Upper lobe of left lung (tissue), 6 donors: ENCODE results near the gene CHD5. TPM values are rescaled to one million over a fixed set of nuclear protein-coding genes. Genes with fewer than 3 reads are reported as not detected.

Experiments used
- ATAC-seq, 2 donors: fragments of 200-7000 bp; cut with Tn5 transposase; one replicate each; pipeline ENCODE4 v1.9.1; 2022; ENCODE audit warnings: mild to moderate bottlenecking in 2 of 2, moderate library complexity in 2 of 2; ENCODE audit not compliant: low FRiP score in 2 of 2
- DNase-seq, 2 donors: peaks; one replicate each; pipeline ENCODE4 v3.0.0-alpha.2; 2019 to 2020
- H3K27ac ChIP-seq, 4 donors: fragments of 200-600 bp; sonication (generic); one replicate each; pipeline ENCODE4 v1.5.1; 2016 to 2019
- H3K27me3 ChIP-seq, 4 donors: fragments of 200-600 bp; sonication (generic); one replicate each; pipeline ENCODE4 v1.5.1; 2017 to 2019
- H3K36me3 ChIP-seq, 4 donors: fragments of 200-600 bp; sonication (generic); one replicate each; pipeline ENCODE4 v1.5.1; 2016 to 2019
- H3K4me1 ChIP-seq, 4 donors: fragments of 200-600 bp; sonication (generic); one replicate each; pipeline ENCODE4 v1.5.1; 2018 to 2019
- H3K4me3 ChIP-seq, 4 donors: fragments of 200-600 bp; sonication (generic); one replicate each; pipeline ENCODE4 v1.5.1; 2017 to 2019; ENCODE audit warnings: mild to moderate bottlenecking in 2 of 4, moderate library complexity in 1 of 4
- H3K9me3 ChIP-seq, 4 donors: fragments of 200-600 bp; sonication (generic); one replicate each; pipeline ENCODE4 v1.5.1; 2018 to 2019
- EP300 ChIP-seq, 4 donors: sonication (generic); formaldehyde crosslinking; IDR thresholded peaks; one replicate each; pipeline ENCODE4 v1.5.1; 2017; ENCODE audit warnings: antibody characterized with exemption in 4 of 4, control low read depth in 2 of 4
- POLR2A ChIP-seq, 4 donors: fragments of 450-650 bp; IDR thresholded peaks; one replicate each; pipeline ENCODE4 v1.5.1; 2016 to 2017; ENCODE audit warnings: antibody characterized with exemption in 4 of 4, mild to moderate bottlenecking in 2 of 4
- POLR2AphosphoS5 ChIP-seq, 2 donors: sonication (generic); formaldehyde crosslinking; IDR thresholded peaks; one replicate each; pipeline ENCODE4 v1.5.1; 2017; ENCODE audit warnings: antibody characterized with exemption in 2 of 2
- WGBS, 2 donors: methylation state at CpG; one replicate each; pipeline ENCODE4 v1.1.5; 2017 to 2018; 5-methylcytosine and 5-hydroxymethylcytosine counted together
- total RNA-seq, 6 donors: library from RNA; depleted of rRNA in 4 of 6; stranded (reverse); fragments of >200 nt in 4 of 6; gene quantifications; one replicate each; pipeline versions ENCODE4 v1.1.0 to v1.2.1, GENCODE V29; 2016 to 2021
- TF ChIP-seq, protein P1 (sequence below), 6 experiments: fragments of 450-650 bp in 4 of 6; fragments of 200-600 bp in 2 of 6; sonication (generic) in 2 of 6; IDR thresholded peaks; one replicate each; pipeline ENCODE4 v1.5.1; 2016 to 2019; ENCODE audit warnings: antibody characterized with exemption in 6 of 6
- donor health status: DM: no; HTN: no; CAD: no; lungs with moderate emphysema.
- donor health status: DM: no; HTN: yes; CAD: no; lungs with severe emphysema.

Gene CHD5
- total RNA-seq, 6 donors from 2014 or later, result 0.14 to 1.3 (median 0.25) TPM

DNA sequence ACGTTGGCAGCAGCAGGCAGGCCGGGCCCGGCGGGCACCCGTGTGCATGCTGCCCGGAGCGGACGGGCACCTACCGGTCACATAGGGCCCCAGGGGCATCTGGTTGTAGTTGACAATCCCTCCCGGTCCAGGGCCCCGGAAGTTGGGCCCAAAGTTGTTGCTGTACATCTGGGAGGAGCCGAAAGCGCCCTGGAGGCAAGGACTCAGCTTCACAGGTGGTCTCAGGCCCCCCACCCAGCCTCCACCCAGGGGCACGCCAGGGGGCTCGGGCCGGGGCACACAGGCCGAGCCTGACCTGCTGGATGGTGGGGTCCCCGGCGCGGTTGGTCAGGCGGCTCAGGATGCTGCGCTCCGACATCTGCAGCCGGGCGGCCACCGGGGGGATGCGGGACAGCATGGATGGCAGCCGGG, 73.8 kb downstream of the CHD5 start:
- Histone ChIP-seq H3K9me3 (no peaks in the 10 kb centered on the region), H3K4me1 (no peaks in the 10 kb centered on the region), H3K27me3 (no peaks in the 10 kb centered on the region), H3K4me3 (no peak overlapping the region), H3K27ac (no peak overlapping the region), H3K36me3 (no peaks in the 10 kb centered on the region)
- DNase-seq (peak in 1 of 2 donors; percentile 79), ATAC-seq (no peak)
- no peak for TF ChIP-seq EP300 (IDR thresholded peaks at IDR 0.05)
- TF ChIP-seq POLR2A (IDR thresholded peaks at IDR 0.05), result no peak
- TF ChIP-seq, protein P1, sequence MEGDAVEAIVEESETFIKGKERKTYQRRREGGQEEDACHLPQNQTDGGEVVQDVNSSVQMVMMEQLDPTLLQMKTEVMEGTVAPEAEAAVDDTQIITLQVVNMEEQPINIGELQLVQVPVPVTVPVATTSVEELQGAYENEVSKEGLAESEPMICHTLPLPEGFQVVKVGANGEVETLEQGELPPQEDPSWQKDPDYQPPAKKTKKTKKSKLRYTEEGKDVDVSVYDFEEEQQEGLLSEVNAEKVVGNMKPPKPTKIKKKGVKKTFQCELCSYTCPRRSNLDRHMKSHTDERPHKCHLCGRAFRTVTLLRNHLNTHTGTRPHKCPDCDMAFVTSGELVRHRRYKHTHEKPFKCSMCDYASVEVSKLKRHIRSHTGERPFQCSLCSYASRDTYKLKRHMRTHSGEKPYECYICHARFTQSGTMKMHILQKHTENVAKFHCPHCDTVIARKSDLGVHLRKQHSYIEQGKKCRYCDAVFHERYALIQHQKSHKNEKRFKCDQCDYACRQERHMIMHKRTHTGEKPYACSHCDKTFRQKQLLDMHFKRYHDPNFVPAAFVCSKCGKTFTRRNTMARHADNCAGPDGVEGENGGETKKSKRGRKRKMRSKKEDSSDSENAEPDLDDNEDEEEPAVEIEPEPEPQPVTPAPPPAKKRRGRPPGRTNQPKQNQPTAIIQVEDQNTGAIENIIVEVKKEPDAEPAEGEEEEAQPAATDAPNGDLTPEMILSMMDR (IDR thresholded peaks at IDR 0.05), result no peak
- TF ChIP-seq POLR2AphosphoS5 (IDR thresholded peaks at IDR 0.05), result no peak
- WGBS, 2 donors, result 90 to 91% methylated on average over 2 to 28 of the region's 28 CpGs

DNA sequence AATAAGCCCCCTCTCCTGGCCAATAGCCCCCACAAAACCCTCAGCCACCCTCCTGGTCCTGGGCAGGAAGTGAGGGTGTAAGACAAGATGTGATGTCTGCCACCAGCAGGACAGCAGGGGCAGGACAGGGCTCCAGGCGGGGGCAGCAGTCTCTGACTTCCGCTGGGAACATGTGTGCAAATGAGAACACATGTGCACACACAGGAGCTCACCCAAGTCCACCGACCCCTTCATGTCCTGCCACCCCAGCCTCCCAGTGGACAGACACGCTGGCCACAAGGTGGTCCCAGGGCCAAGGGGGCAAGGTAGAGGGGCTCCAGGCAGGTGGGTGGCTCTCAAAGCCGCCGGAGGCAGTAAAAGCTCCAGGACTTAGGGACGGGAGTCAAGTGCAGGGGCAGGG, 74.4 kb downstream of the CHD5 start:
- Histone ChIP-seq H3K27me3 (no peaks in the 10 kb centered on the region), H3K4me3 (no peak overlapping the region), H3K4me1 (no peaks in the 10 kb centered on the region), H3K36me3 (no peaks in the 10 kb centered on the region), H3K27ac (no peak overlapping the region), H3K9me3 (no peaks in the 10 kb centered on the region)
- 59 to 86% methylated on average over 3 to 7 of the region's 7 CpGs for WGBS, 2 donors
- ATAC-seq (no peak), DNase-seq (peak in 1 of 2 donors; percentile 45)
- TF ChIP-seq, protein P1 (IDR thresholded peaks at IDR 0.05), result no peak
- TF ChIP-seq POLR2A (IDR thresholded peaks at IDR 0.05) (no peak), POLR2AphosphoS5 (IDR thresholded peaks at IDR 0.05) (no peak), EP300 (IDR thresholded peaks at IDR 0.05) (no peak)

DNA sequence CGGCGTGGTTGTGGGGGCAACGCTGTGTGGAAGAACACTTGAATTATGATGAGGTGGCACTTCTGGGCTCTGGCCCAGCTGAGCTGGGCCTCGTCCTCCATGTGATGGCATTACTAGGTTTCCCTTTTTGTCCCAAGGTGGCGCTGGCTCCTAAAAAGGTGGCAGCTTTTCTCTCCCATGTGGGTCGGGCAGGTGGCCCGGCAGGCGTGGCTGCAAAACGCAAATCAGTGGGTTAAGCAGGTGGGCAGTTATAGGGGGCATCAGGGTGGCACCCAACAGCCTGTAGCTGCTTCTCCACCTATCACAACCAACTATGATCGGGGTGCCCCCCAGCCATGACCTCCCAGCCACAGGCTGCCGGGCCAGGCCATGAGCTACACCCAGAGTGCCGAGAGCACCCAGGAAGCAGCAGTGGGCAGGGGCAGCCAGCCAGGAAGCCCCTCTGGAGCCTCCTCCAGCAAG, 74.9 kb downstream of the CHD5 start:
- Histone ChIP-seq H3K9me3 (no peaks in the 10 kb centered on the region), H3K27ac (no peak overlapping the region), H3K36me3 (no peaks in the 10 kb centered on the region), H3K27me3 (no peaks in the 10 kb centered on the region), H3K4me1 (no peaks in the 10 kb centered on the region), H3K4me3 (no peak overlapping the region)
- no peak for ATAC-seq
- no peak for TF ChIP-seq POLR2AphosphoS5 (IDR thresholded peaks at IDR 0.05)
- TF ChIP-seq, protein P1 (IDR thresholded peaks at IDR 0.05), result no peak
- TF ChIP-seq EP300 (IDR thresholded peaks at IDR 0.05), result no peak
- TF ChIP-seq POLR2A (IDR thresholded peaks at IDR 0.05), result no peak
- DNase-seq, result peak in 1 of 2 donors; percentile 56
- 59 to 71% methylated on average over 8 to 12 of the region's 12 CpGs for WGBS, 2 donors

DNA sequence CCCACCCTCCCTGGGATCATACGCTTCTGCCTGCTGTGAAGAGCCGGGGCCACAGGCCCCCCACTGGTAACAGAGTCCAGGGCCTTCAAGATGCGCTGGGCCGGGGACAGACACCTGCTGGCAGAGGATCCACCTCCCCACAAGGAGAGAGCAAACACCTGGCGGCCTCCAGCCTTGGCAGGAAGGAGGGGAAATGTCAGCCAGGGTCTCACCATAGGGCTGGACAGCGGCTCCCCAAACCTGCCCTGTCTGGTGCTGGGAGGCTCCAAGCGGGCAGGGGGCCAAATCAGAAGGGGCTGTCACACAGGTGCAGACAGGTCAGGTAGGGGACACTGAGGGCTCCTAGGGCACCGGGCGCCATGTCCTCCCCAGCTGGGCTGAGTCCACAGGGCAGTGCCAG, 75.5 kb downstream of the CHD5 start:
- ATAC-seq (no peak), DNase-seq (peak in 1 of 2 donors; percentile 45)
- no peak for TF ChIP-seq POLR2AphosphoS5 (IDR thresholded peaks at IDR 0.05)
- no peak for TF ChIP-seq POLR2A (IDR thresholded peaks at IDR 0.05)
- TF ChIP-seq EP300 (IDR thresholded peaks at IDR 0.05), result no peak
- TF ChIP-seq, protein P1 (IDR thresholded peaks at IDR 0.05), result no peak
- WGBS, 2 donors, result 83 to 88% methylated on average over 2 to 4 of the region's 9 CpGs
- Histone ChIP-seq H3K9me3 (no peaks in the 10 kb centered on the region), H3K4me1 (no peaks in the 10 kb centered on the region), H3K36me3 (no peaks in the 10 kb centered on the region), H3K27me3 (no peaks in the 10 kb centered on the region), H3K4me3 (no peak overlapping the region), H3K27ac (no peak overlapping the region)

DNA sequence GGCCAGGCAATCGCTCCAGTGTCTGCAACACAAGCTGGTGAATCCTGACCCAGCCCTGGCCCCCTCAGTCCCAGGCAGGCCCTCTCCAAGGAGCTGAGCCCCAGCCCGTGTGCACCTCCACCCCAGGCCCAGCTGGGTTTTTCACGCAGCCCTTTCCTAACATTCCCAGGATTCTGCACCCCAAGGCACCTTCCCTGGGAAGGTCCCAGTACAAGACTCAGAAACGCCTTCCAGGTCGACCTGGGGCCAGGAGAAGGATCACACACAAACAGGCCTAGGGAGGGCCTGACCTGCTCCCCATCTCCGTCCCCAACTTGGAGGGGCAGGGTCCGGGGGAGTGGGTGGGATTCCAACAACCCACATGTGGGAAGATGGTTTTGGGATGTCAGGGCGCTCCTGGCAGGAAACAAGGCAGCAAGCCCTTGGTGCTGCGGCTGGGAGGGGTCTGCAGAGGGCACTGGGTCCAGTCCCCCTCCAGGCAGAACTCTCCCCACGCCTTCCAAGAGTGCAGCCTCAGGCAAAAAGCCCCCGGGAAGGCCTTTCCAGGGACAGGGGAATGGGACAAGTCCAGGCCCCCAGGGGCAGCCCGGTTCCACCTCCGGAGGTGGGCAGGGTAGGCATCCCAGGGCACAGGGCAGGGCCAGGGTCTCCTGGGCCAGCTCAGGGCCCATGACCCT, 76.1 kb downstream of the CHD5 start:
- H3K27ac ChIP-seq, result no peak overlapping the region
- no peaks in the 10 kb centered on the region for H3K9me3 ChIP-seq
- ATAC-seq, result no peak
- no peaks in the 10 kb centered on the region for H3K4me1 ChIP-seq
- TF ChIP-seq POLR2AphosphoS5 (IDR thresholded peaks at IDR 0.05), result no peak
- TF ChIP-seq, protein P1 (IDR thresholded peaks at IDR 0.05), result no peak
- TF ChIP-seq POLR2A (IDR thresholded peaks at IDR 0.05), result no peak
- TF ChIP-seq EP300 (IDR thresholded peaks at IDR 0.05), result no peak
- H3K36me3 ChIP-seq, result peaks cover 0 to under 1% (median 0%) of the 10 kb centered on the region in 4 donors
- no peak overlapping the region for H3K4me3 ChIP-seq
- peak in 1 of 2 donors; percentile 50 for DNase-seq
- no peaks in the 10 kb centered on the region for H3K27me3 ChIP-seq
- 64 to 100% methylated on average over 1 to 10 of the region's 13 CpGs for WGBS, 2 donors
